ENCODE measurements around the gene KMO. TPM values are rescaled to one million over a fixed set of nuclear protein-coding genes. Genes with fewer than 3 reads are reported as not detected.

KMO gene
- total and polyA plus RNA-seq, 2 of the 13 experiments (the other 11 are each of a cell fraction or from before 2014, with no cell fraction given) = 0.01 TPM; not detected in 1

GRCh38 chr1:241536304-241536703, 4.1 kb downstream of the KMO start:
- no peak for FAIRE-seq
- ATAC-seq = no peak
- no peak overlapping the region for H3K4me3 ChIP-seq (replicated peaks in 1 of 3; ENCODE audit: insufficient read depth in 1 of 3, low read depth in 2 of 3, low read length in 3 of 3)
- TF ChIP-seq NAIF1 (CRISPR knock-in tag; IDR thresholded peaks at IDR 0.05; ENCODE audit: borderline replicate concordance) (no peak), ZNF350 (CRISPR knock-in tag; IDR thresholded peaks at IDR 0.05; ENCODE audit: borderline replicate concordance, low read depth) (no peak), PREB (CRISPR knock-in tag; IDR thresholded peaks at IDR 0.05) (no peak), MEIS1 (CRISPR knock-in tag; IDR thresholded peaks at IDR 0.05; ENCODE audit: borderline replicate concordance) (no peak), KLF16 (CRISPR knock-in tag; IDR thresholded peaks at IDR 0.05) (no peak), ZNF101 (CRISPR knock-in tag; IDR thresholded peaks at IDR 0.05; ENCODE audit: borderline replicate concordance, low read depth) (no peak)
- 64% methylated on average over 1 of the region's 1 CpG for WGBS (ENCODE audit: low lambda C conversion rate)
- in situ Hi-C loops (cut with HindIII; ENCODE audit: extremely low pct_ligation_motif_present, low pct_unique_long_range_greater_than_20kb) (loop anchor here (25.0 kb wide), 1 partner anchor 451 kb away; the partner anchor contains the start of gene MAP1LC3C), intact Hi-C loops (cut with micrococcal nuclease; ENCODE audit: unreplicated experiment) (no loop called here)
- H3K9ac ChIP-seq (ENCODE audit: insufficient read depth, low read depth, low read length) = no peak overlapping the region
- no peaks in the 10 kb centered on the region for H3K4me1 ChIP-seq (ENCODE audit: insufficient read depth, low read length)
- POLR2A ChIA-PET = no interaction called here
- H2AFZ ChIP-seq (ENCODE audit: low read length) = no peak overlapping the region
- DNase-seq (ENCODE audit: low spot score) = no peak
- H3K27me3 ChIP-seq (ENCODE audit: control insufficient read depth in 1 of 2, insufficient read depth in 2 of 2, low read length in 2 of 2) = no peaks in the 10 kb centered on the region
- H3K79me2 ChIP-seq (ENCODE audit: insufficient read depth, low read length) = no peaks in the 10 kb centered on the region
- no TSS peak for BruUV-seq (replicated peaks)
- no peak overlapping the region for H3K4me2 ChIP-seq (ENCODE audit: low read depth, low read length)
- no peaks in the 10 kb centered on the region for H3K36me3 ChIP-seq (replicated peaks in 1 of 2; ENCODE audit: control insufficient read depth in 1 of 2, insufficient read depth in 2 of 2, low read length in 2 of 2)
- no peaks in the 10 kb centered on the region for H4K20me1 ChIP-seq (ENCODE audit: insufficient read depth, low read length)
- no peaks in the 10 kb centered on the region for H3K9me3 ChIP-seq (ENCODE audit: low read length)
- CTCF ChIA-PET (ENCODE audit: low intra/inter-chr PET ratio, low total read pairs) = no interaction called here
- no peak overlapping the region for H3K27ac ChIP-seq (ENCODE audit: extremely low read length, insufficient read depth, low read length)

- Histone ChIP-seq H3K27ac (ENCODE audit: extremely low read length, insufficient read depth, low read length) (no peak overlapping the region), H3K27me3 (ENCODE audit: control insufficient read depth in 1 of 2, insufficient read depth in 2 of 2, low read length in 2 of 2) (no peaks in the 10 kb centered on the region), H4K20me1 (ENCODE audit: insufficient read depth, low read length) (no peaks in the 10 kb centered on the region), H3K79me2 (ENCODE audit: insufficient read depth, low read length) (no peaks in the 10 kb centered on the region), H2AFZ (ENCODE audit: low read length) (no peak overlapping the region), H3K4me3 (replicated peaks in 1 of 3; ENCODE audit: insufficient read depth in 1 of 3, low read depth in 2 of 3, low read length in 3 of 3) (no peak overlapping the region), H3K9me3 (ENCODE audit: low read length) (no peaks in the 10 kb centered on the region), H3K4me1 (ENCODE audit: insufficient read depth, low read length) (no peaks in the 10 kb centered on the region), H3K4me2 (ENCODE audit: low read depth, low read length) (no peak overlapping the region), H3K9ac (ENCODE audit: insufficient read depth, low read depth, low read length) (no peak overlapping the region), H3K36me3 (replicated peaks in 1 of 2; ENCODE audit: control insufficient read depth in 1 of 2, insufficient read depth in 2 of 2, low read length in 2 of 2) (no peaks in the 10 kb centered on the region)
- intact Hi-C loops (cut with micrococcal nuclease; ENCODE audit: unreplicated experiment) = no loop called here
- no TSS peak for BruUV-seq (replicated peaks)
- FAIRE-seq (no peak), ATAC-seq (no peak), DNase-seq (ENCODE audit: low spot score) (no peak)
- in situ Hi-C loops (cut with HindIII; ENCODE audit: extremely low pct_ligation_motif_present, low pct_unique_long_range_greater_than_20kb) = loop anchor here (25.0 kb wide), 1 partner anchor 450 kb away; the partner anchor contains the start of gene MAP1LC3C
- WGBS (ENCODE audit: low lambda C conversion rate) = 4% methylated on average over 2 of the region's 2 CpGs
- ChIA-PET POLR2A (no interaction called here), CTCF (ENCODE audit: low intra/inter-chr PET ratio, low total read pairs) (no interaction called here)
- no peak for TF ChIP-seq TCF12 (IDR thresholded peaks at IDR 0.05)
- TF ChIP-seq TCF12 (CRISPR knock-in tag; IDR thresholded peaks at IDR 0.05) = no peak
- TF ChIP-seq ZNF24 (IDR thresholded peaks at IDR 0.05) = no peak
Observed at GRCh38 chr1:241536969-241537368, 4.8 kb downstream of the KMO start.

Measured in HepG2 (cell line).